ENCODE measurements around the gene LHX2. TPM values are rescaled to one million over a fixed set of nuclear protein-coding genes. Genes with fewer than 3 reads are reported as not detected.

LHX2 gene
- total and polyA plus RNA-seq, 2 of the 4 experiments (the other 2 are of a cell fraction) = not detected

DNA sequence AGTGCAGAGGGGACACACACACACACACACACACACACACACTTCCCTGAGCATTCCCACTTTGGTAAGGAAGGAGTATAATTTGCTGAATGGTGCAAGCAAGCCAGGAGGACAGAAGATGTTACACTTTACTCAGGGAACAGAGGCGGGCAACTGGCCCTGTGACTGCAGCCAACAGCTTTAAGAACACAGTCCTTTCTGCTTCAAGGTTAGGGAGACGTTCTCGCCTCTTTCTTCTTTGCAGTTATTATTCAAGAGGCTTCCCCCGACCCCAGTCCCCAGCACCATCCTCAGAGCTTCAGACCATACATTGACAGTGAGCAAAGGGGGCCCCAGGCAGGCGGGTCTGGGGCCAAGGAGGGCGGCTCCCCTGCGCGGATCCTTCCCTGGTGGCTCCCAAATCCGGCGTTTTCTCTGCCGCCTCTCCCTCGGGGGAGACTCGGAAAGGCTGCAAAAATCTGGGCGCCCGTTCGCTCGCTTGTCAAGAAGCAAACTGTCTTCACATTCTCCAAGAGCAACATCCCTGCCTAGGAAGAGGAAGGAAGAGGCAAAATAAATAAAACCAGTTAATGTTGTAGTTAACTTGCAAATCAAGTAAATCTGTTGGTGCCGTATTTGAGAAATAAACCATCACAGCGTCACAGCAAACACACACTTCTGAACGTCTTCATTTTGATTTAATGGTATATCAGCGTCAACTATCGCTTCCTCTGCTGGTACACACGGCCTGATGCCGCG, 3.8 kb upstream of the LHX2 start:
- Histone ChIP-seq H3K18ac (ENCODE audit: low read depth, low read length) (no peak overlapping the region), H3K4me3 (ENCODE audit: insufficient read depth, low read depth, low read length) (no peak overlapping the region), H3K9me3 (ENCODE audit: control insufficient read depth, insufficient read depth, low read length) (peaks cover 12% of the 10 kb centered on the region), H3K36me3 (ENCODE audit: control insufficient read depth, insufficient read depth, low read length) (no peaks in the 10 kb centered on the region), H3K14ac (replicated peaks; ENCODE audit: low read depth, low read length) (no peak overlapping the region), H3K27ac (ENCODE audit: insufficient read depth, low read length) (no peak overlapping the region), H2BK120ac (ENCODE audit: low read depth, low read length) (no peak overlapping the region), H3K9ac (ENCODE audit: low read depth, low read length) (no peak overlapping the region), H3K56ac (ENCODE audit: extremely low read depth, insufficient read depth, low read length) (no peak overlapping the region), H4K8ac (ENCODE audit: low read depth in 2 of 2, low read length in 2 of 2) (no peak overlapping the region), H3K9me1 (ENCODE audit: insufficient read depth, low read length) (no peaks in the 10 kb centered on the region), H2AFZ (replicated peaks; ENCODE audit: low read length, poor library complexity) (no peak overlapping the region), H3K23ac (ENCODE audit: low read depth, low read length) (no peak overlapping the region), H3K4me1 (ENCODE audit: control insufficient read depth, insufficient read depth, low read length) (peaks cover 2% of the 10 kb centered on the region; the same call in 1 of the 2 replicates), H2AK9ac (replicated peaks; ENCODE audit: low read depth, low read length, poor library complexity) (no peak overlapping the region), H3K4ac (ENCODE audit: low read depth, low read length) (no peak overlapping the region), H4K91ac (ENCODE audit: insufficient read depth, low read depth, low read length) (no peak overlapping the region), H3K79me1 (ENCODE audit: low read depth in 1 of 2, low read length in 2 of 2) (no peaks in the 10 kb centered on the region), H2BK15ac (ENCODE audit: low read depth, low read length) (no peak overlapping the region), H2BK20ac (ENCODE audit: low read depth, low read length) (no peak overlapping the region), H2BK5ac (ENCODE audit: low read depth, low read length, poor library complexity, severe bottlenecking) (no peak overlapping the region), H4K20me1 (ENCODE audit: insufficient read depth, low read length) (0 out of 2 replicates have a peak, but pooled peaks cover 4% of the 10 kb centered on the region), H3K27me3 (ENCODE audit: control insufficient read depth, insufficient read depth, low read length) (peaks cover 95% of the 10 kb centered on the region), H4K5ac (ENCODE audit: low read depth, low read length) (no peak overlapping the region), H2AK5ac (ENCODE audit: low read depth, low read length) (no peak overlapping the region), H3K4me2 (ENCODE audit: low read depth, low read length) (no peak overlapping the region)
- 0% methylated on average over 2 of the region's 25 CpGs; no CpG with 5 or more reads in 1 of the 2 experiments for WGBS, 2 experiments (ENCODE audit: extremely low coverage in 2 of 2, insufficient read length in 1 of 2)
- dilution Hi-C loops (cut with HindIII; ENCODE audit: low sequenced_read_pairs, unreplicated experiment) (no loop called here), intact Hi-C loops (cut with micrococcal nuclease) (no loop called here), in situ Hi-C loops (cut with MboI; ENCODE audit: low sequenced_read_pairs) (no loop called here)
- TF ChIP-seq, protein P1, sequence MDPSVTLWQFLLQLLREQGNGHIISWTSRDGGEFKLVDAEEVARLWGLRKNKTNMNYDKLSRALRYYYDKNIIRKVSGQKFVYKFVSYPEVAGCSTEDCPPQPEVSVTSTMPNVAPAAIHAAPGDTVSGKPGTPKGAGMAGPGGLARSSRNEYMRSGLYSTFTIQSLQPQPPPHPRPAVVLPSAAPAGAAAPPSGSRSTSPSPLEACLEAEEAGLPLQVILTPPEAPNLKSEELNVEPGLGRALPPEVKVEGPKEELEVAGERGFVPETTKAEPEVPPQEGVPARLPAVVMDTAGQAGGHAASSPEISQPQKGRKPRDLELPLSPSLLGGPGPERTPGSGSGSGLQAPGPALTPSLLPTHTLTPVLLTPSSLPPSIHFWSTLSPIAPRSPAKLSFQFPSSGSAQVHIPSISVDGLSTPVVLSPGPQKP (IDR thresholded peaks at IDR 0.05; ENCODE audit: borderline replicate concordance, low read depth, low read length) = no peak
- TF ChIP-seq FOS (IDR thresholded peaks at IDR 0.05; ENCODE audit: low read depth, low read length) = no peak
- TF ChIP-seq SMC3 (IDR thresholded peaks at IDR 0.05; ENCODE audit: low read depth, low read length) = no peak
- no peak for TF ChIP-seq POLR2A (IDR thresholded peaks at IDR 0.05; ENCODE audit: low read depth, low read length)
- no peak for TF ChIP-seq MAFK (IDR thresholded peaks at IDR 0.05; ENCODE audit: low read depth, low read length)
- TF ChIP-seq CEBPB (IDR thresholded peaks at IDR 0.05; ENCODE audit: low read depth, low read length) = no peak
- ATAC-seq (ENCODE audit: low read depth) (no peak), DNase-seq (no peak)
- BruUV-seq (replicated peaks) = no TSS peak
- ChIA-PET CTCF (no interaction called here), POLR2A (ENCODE audit: unreplicated experiment) (no interaction called here)
